NCI-H2081 treated with DMSO at 0.1 percent for 48 hours (cell line): ENCODE data around the gene SELPLG.
A peak's percentile ranks its signal among the peaks of the same experiment; 100 is the strongest.
"Not testable (repeated sequence)": the region's sequence is repeated elsewhere in the genome, so short reads cannot be mapped to it uniquely, and the experiment has no call there.

Source experiments
- DNase-seq: peaks from one replicate; lab custom pipeline; 2025; lab: John Stamatoyannopoulos, UW

The SELPLG gene

DNA sequence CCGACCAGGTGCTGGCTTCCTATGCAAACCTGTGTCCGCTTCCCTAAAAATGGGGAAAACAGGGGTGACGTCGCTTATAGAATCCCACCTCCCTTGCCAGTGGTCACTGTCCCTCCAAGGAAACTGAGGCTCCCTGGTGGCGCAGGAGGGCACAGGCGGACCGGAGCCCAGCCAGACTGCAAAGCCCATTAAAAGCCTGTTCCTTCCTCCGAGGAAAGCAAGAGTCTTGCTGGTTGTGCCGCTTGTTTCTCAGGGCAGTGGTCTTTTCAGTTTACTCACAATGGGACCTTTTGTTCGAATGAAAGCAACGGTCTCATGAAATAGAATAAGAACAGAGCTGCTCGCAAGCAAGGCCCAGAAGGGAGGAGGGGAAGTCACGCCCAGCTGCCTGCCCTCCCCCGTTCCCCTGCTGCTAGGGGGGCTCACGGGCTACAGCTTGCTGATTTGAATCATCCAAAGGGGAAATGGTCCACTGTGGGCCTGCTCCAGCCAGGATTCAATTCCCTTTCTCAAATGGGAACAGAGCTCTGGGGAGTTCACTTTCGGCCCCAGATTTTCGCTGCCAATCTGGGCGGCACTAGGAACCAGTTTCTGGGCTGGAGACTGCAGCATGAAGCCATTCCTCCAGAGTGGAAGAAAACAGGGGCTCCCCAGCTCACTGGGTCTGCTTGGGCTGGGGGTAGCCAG lies 4.6 kb upstream of the SELPLG start:
- no peak for DNase-seq

DNA sequence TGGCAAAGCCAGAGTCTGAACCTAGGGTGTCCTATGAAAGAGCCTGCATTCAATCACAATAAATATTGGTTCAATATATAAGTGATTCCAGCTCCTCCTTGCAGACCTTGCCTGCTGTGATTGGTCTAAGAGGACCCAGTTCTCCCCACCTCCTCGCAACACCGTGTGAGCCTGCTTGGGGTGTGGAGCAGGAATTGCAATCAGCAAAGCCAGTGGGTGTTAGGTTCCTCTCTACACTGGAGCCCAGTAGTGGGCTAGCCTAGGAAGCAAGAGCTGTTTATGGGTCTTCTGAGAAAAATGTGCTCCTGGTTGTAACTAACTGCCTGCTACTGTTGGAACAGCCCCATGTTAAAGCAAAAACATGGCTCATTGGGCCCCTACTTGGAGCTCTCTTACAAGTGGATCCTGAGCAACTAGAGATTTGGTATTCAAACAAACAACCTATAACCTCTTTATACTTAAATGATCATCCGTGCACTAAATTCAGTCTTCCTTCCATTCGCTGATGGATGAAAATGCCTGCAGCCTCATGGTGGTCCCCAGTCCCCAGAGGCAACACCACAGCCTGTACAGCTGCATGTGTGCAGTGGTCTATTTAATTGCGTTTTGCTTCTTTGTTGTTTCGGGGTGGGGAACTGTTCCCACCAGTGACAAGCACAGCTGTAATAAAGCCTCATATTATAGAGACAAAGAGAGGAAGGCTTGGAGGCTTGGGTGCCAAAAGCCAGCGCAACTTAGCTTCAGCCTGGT lies 3.7 kb upstream of the SELPLG start:
- no peak for DNase-seq

DNA sequence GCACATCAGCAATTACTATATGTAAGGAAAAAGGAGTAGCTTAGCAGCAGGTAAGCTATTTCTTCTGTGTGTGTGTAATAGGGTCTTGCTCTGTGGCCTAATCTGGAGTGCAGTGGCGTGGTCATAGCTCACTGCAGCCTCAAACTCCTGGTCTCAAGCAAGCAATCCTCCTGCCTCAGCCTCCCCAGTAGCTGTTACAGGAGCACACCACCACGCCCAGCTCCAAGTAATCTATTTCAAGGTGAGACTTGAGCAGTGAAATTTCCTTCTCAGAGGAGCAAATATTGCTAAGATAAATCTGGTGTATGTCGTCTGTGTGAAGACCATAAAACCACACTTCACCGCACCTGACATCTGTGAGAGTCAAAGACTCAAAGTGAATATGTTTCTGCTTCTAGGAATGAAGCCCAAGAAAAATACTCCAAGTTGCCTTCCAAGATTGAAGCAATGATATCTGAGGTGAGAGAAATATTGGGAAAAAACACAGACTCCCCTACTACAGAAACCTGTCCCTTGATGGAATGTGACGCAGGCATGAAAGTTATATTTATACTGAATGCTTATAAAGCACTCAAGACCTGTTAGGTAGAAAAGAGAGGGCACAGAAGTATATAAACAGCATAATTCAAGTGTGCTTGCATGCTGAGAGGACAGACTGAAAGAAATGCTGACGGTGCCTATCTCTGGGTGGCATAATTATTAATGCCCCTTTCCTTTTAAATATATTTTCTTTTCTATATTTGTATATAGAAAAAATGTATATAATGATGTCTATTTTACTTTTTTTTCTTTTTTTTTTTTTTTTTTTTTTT lies 2.5 kb upstream of the SELPLG start:
- DNase-seq: no peak

GRCh38 chr12:108635201-108635996 lies 1.7 kb upstream of the SELPLG start:
- DNase-seq: no peak

DNA sequence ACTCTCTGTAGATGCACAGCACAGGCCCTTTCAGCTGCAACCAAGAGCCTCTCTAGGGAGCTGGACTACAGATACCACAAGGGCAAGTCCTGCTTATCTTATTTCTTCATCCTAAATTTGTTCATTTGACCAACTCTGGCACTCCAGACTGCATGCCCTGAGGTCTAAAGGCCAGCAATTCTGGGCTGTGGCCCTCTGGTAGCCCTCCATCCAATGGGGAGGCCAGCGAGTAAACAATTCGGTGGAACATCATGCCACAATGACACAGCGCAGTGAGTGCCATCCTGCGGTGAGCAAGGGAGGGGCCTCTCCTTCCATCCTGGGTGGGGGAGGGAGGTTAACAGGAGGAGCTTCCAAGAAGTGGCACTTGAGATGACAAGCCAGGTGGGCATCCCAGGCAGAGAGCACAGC lies 652 bp upstream of the SELPLG start:
- no peak for DNase-seq

DNA sequence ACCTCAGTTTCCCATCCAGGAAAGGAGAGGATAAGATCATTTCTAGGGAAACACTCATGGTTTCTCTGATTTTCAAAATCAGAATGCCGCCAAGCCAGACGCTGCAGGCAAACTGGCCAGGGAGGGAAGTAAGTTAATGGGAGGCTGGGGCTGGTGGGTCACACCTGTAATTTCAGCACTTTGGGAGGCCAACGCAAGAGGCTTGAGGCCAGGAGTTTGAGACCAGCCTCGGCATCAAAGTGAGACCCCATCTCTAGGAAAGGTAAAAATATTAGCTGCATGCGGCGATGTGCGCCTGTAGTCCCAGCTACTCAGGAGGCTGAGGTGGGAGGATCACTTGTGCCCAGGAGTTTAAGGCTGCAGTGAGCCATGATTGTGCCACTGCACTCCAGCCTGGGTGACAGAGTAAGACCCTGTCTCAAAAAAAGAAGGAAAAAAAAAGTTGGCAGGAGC lies 587 bp downstream of the SELPLG start:
- no peak for DNase-seq

- not testable (repeated sequence) for DNase-seq
Measured at GRCh38 chr12:108631261-108631660, 2.4 kb downstream of the SELPLG start.

DNA sequence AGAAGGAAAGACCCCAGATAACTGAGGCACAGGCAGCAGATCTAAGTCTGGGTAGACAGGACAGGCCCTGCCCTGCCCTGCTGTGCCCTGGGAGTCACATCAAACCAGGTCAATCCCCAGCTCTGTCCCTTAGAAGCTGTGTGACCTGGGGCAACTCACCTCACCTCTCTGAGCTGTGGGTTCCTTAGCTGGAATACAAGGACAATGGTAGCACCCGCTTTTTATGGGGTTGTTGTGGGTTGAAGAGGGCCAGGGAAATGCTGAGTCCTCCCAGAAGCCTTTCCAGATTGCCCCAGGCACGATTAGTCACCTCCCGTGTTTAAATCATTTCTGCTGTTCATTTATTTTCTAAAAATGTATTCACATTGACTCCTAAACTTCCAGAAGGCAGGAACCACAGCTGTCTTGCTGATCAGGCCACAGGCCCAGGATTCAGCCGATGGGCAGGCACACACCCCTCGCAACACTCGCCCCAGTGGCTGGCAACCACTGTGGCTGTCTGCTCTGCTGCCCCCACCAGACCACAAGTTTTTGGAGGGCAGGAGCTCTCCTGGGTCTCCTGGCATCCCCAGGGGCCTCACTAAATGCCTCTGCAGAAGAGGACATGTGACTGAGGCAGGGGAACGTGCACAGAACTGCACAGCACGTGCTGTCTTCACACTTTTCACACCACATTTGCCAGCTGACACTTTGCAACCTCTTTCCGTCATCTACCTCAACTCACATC lies 3.0 kb downstream of the SELPLG start:
- no peak for DNase-seq

- no peak for DNase-seq
Measured at GRCh38 chr12:108629824-108630476, 3.7 kb downstream of the SELPLG start.

DNA sequence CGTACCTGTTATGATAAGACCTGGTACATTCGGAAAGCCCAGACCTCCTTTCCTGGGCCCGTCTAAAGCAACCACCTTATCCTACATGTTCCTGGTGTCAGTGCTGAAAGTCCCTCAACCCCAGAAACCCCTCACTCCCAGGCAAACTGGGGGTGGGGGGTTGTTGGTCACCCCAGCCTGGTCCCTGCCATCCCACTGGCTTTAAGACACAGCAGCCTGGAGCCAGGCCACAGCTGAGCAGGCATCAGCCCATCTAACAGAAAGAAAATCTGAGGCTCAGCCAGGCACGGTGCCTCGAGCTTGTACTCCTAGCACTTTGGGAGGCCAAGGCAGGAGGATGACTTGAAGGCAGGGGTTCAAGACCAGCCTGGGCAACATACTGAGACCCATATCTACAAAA lies 4.5 kb downstream of the SELPLG start:
- DNase-seq: no peak

DNA sequence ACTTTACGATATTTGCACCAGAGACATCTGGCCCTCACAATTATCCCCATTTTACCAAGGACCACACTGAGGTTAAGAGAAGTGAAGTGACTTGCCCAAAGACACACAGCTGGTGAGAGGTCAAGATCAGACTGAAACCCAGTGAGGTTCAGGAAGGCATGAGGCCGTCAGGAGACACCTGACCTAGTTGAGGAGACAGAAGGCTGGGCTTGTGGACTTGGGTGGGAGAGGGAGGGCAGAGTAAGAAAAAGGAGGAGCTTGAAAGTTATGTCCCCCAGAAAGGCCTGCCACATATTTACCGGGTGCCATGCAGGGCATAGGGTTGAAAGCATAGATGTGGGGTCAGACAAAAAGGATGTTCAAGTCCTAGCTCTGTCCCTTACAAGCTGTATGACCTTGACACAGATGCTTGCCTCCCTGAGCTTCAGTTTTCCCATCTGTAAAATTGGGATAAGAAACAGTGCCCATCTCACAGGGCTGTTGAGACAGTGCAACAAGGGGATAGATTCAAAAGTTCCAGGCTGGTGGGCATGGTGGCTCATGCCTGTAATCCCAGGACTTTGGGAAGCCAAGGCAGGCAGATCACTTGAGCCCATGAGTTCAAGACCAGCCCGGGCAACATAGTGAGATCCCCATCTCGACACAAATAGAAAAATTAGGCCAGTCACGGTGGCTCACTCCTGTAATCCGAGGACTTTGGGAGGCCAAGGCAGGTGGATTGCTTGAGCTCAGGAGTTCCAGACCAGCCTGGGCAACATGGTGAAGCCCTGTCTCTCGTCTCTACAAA lies 6.4 kb downstream of the SELPLG start:
- no peak for DNase-seq

GRCh38 chr12:108625228-108625627 lies 8.5 kb downstream of the SELPLG start:
- no peak for DNase-seq

GRCh38 chr12:108623577-108623976 lies 10.1 kb downstream of the SELPLG start:
- DNase-seq: no peak

GRCh38 chr12:108622921-108623514 lies 10.7 kb downstream of the SELPLG start:
- no peak for DNase-seq

DNA sequence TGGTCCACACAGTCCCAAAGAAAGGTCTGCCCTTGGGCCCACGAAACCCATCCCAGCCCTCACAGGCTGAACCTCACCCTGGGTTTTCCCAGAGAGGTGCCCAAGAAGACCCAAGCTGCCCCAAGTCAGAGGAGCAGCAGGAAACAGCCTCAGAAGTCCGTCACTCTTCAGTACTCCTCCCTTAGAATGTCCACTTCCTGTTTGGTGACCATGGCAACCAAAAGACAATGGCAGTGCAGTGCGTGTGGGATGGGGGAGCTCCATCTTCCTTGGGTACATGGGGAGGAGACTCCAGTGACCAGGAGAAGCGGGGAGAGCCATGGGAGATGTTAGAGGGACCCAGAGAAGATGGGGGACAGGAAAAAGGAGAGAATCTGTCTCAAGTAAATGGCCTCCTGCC lies 11.3 kb downstream of the SELPLG start:
- DNase-seq: peak; percentile 4

DNA sequence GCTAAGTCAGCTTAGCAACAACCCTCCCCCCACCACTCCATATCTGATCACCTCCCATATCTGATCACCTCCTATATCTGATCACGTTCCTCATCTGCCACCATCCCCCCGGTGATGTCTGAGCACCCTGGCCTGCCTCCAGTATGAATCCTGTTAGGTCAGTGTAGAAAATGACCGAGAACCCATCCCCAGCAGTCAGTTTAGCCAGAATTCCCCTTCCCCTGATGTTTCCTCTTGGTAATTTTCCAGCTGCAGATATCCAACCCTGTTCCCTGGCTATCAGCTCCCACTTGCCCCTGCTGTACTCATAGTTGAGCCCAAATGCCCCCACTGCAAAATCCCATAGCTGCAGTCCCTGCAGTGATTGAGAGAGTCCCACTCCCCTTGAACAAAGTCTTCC lies 12.5 kb downstream of the SELPLG start:
- no peak for DNase-seq

DNA sequence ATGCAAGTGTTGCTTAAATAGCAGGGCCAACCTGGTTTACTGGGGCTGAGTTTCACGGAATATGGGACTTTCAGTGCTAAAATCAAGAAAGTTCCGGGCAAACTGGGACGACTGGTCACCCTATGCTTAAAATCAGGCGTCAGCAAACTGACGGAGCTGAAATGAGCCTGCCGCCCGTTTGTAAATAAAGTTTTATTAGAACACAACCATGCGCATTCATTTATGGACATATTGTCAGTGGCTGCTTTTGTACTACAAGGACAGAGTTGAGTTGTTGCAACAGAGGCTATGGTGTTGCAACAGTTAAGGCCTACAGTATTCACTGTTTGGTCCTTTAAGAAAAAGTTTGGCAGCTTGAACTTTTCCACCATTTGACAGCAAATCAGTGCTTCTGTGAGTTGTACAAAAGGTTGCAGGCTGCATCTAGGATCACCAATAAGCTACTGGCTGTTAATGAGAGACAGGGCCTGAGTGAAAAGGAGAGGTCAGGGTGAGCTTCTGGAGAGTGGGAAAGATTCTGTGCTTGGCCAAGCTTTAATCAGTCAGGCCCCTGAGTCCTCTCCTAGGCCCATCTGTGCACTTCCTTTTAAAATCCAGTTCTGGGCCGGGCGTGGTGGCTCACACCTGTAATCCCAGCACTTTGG lies 13.3 kb downstream of the SELPLG start:
- DNase-seq: no peak

GRCh38 chr12:108619369-108620160 lies 14.1 kb downstream of the SELPLG start:
- DNase-seq: no peak
